Fibroblast of lung (primary cell): Measurements from ENCODE around the gene PSMB1.

Source experiments
- EZH2 ChIP-seq: IDR thresholded peaks from 2 replicates; pipeline ENCODE4 v1.5.1; 2012; ENCODE audit warnings: low read length, control low read depth, mild to moderate bottlenecking; ENCODE audit errors: missing control alignments
- TF ChIP-seq, protein P1 (sequence below), 2 donors: IDR thresholded peaks in 1 of 2; conservative IDR thresholded peaks in 1 of 2; 1 replicate in 1 of 2; 2 replicates in 1 of 2; pipeline ENCODE4 v1.5.1; 2011 to 2012; ENCODE audit warnings: low read length in 2 of 2, control low read depth in 1 of 2, inconsistent platforms in 1 of 2, low read depth in 1 of 2, mild to moderate bottlenecking in 1 of 2

DNA sequence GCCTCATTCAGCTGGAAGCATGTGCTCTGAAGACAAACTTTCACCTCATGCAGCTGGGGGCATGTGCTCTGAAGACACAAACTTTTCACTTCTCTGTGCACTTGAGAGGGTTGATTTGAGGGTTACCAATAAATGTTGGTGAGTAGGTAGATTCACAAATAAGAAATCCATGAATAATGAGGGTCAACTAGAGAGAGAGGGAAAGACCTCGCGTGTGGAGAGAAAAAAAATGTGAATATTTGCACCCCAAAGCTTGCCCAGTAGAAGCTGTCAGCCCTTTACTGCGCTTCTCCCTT lies 43.4 kb downstream of the PSMB1 start:
- TF ChIP-seq EZH2 = no peak
- TF ChIP-seq, protein P1, sequence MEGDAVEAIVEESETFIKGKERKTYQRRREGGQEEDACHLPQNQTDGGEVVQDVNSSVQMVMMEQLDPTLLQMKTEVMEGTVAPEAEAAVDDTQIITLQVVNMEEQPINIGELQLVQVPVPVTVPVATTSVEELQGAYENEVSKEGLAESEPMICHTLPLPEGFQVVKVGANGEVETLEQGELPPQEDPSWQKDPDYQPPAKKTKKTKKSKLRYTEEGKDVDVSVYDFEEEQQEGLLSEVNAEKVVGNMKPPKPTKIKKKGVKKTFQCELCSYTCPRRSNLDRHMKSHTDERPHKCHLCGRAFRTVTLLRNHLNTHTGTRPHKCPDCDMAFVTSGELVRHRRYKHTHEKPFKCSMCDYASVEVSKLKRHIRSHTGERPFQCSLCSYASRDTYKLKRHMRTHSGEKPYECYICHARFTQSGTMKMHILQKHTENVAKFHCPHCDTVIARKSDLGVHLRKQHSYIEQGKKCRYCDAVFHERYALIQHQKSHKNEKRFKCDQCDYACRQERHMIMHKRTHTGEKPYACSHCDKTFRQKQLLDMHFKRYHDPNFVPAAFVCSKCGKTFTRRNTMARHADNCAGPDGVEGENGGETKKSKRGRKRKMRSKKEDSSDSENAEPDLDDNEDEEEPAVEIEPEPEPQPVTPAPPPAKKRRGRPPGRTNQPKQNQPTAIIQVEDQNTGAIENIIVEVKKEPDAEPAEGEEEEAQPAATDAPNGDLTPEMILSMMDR (conservative IDR thresholded peaks at IDR 0.05 in 1 of 2, IDR thresholded peaks at IDR 0.05 in 1 of 2; ENCODE audit: low read depth in 1 of 2, low read length in 2 of 2) = no peak
